WTC11 (cell line): Measurements from ENCODE around the gene LPP. TPM values are rescaled to one million over a fixed set of nuclear protein-coding genes. Genes with fewer than 3 reads are reported as not detected.

ENCODE experiments used
- ATAC-seq: fragments of 200-7000 bp; cut with Tn5 transposase; 2 replicates; pipeline ENCODE4 v1.10.0; 2021; ENCODE audit warnings: mild to moderate bottlenecking, moderate library complexity
- CTCF ChIA-PET: fragments of 300-600 bp; sonication (Branson Sonifier 250); formaldehyde crosslinking; loops from one replicate; lab custom pipeline; 2021; ENCODE audit warnings: antibody characterized with exemption; lab: Charles Lee
- POLR2A ChIA-PET: fragments of 350-600 bp; sonication (Branson Sonifier 250); formaldehyde crosslinking; loops from one replicate; lab custom pipeline; 2021; ENCODE audit warnings: antibody characterized with exemption; lab: Charles Lee
- DNase-seq: peaks from one replicate; pipeline ENCODE4 v3.0.0; 2021; ENCODE audit warnings: low spot score
- H3K27ac Mint-ChIP-seq: 2 replicates; pipeline ENCODE4 v1.8.0; 2021; ENCODE audit warnings: mixed read lengths
- H3K27me3 Mint-ChIP-seq: 2 replicates; pipeline ENCODE4 v1.8.0; 2021; ENCODE audit warnings: low read depth, mild to moderate bottlenecking, moderate library complexity, mixed read lengths
- H3K36me3 Mint-ChIP-seq: 2 replicates; pipeline ENCODE4 v1.8.0; 2021; ENCODE audit warnings: mixed read lengths
- H3K4me1 Mint-ChIP-seq: 2 replicates; pipeline ENCODE4 v1.8.0; 2022; ENCODE audit warnings: mixed read lengths
- H3K4me3 Mint-ChIP-seq: 2 replicates; pipeline ENCODE4 v1.8.0; 2021; ENCODE audit warnings: mild to moderate bottlenecking, moderate library complexity, mixed read lengths
- H3K9me3 Mint-ChIP-seq: 2 replicates; pipeline ENCODE4 v1.8.0; 2021; ENCODE audit warnings: mixed read lengths
- GABPB1 ChIP-seq: sonication (generic); formaldehyde crosslinking; IDR thresholded peaks from 2 replicates; pipeline ENCODE4 v1.8.1; 2023; ENCODE audit warnings: mild to moderate bottlenecking, missing genetic modification reagents
- GTF2I ChIP-seq: fragments of 250-450 bp; sonication (Bioruptor Pico); conservative IDR thresholded peaks from 2 replicates; pipeline ENCODE4 v1.4.0; 2021; ENCODE audit warnings: mild to moderate bottlenecking
- JUN ChIP-seq: sonication (generic); formaldehyde crosslinking; IDR thresholded peaks from 2 replicates; pipeline ENCODE4 v1.8.0; 2023; ENCODE audit warnings: mild to moderate bottlenecking, missing genetic modification reagents
- MYBL2 ChIP-seq: sonication (generic); formaldehyde crosslinking; IDR thresholded peaks from 2 replicates; pipeline ENCODE4 v1.8.1; 2023; ENCODE audit warnings: mild to moderate bottlenecking, moderate library complexity, missing genetic modification reagents
- NFATC4 ChIP-seq: fragments of 250-450 bp; sonication (Bioruptor Pico); IDR thresholded peaks from 2 replicates; pipeline ENCODE4 v1.9.0; 2021; ENCODE audit warnings: mild to moderate bottlenecking
- OVOL2 ChIP-seq: fragments of 250-450 bp; sonication (Bioruptor Pico); IDR thresholded peaks from 2 replicates; pipeline ENCODE4 v1.9.0; 2021; ENCODE audit warnings: mild to moderate bottlenecking, borderline replicate concordance
- SMAD4 ChIP-seq: sonication (generic); formaldehyde crosslinking; IDR thresholded peaks from 2 replicates; pipeline ENCODE4 v1.8.0; 2022; ENCODE audit warnings: mild to moderate bottlenecking, missing genetic modification reagents
- SOX15 ChIP-seq: fragments of 250-450 bp; sonication (Bioruptor Pico); IDR thresholded peaks from 2 replicates; pipeline ENCODE4 v1.9.0; 2021; ENCODE audit warnings: mild to moderate bottlenecking
- TEAD1 ChIP-seq: sonication (generic); formaldehyde crosslinking; IDR thresholded peaks from 2 replicates; pipeline ENCODE4 v1.8.0; 2022; ENCODE audit warnings: mild to moderate bottlenecking, missing genetic modification reagents
- ZNF317 ChIP-seq: sonication (generic); formaldehyde crosslinking; IDR thresholded peaks from 2 replicates; pipeline ENCODE4 v1.8.1; 2023; ENCODE audit warnings: low read depth, mild to moderate bottlenecking, moderate library complexity, missing genetic modification reagents, borderline replicate concordance
- ZNF423 ChIP-seq: fragments of 250-450 bp; sonication (Bioruptor Pico); IDR thresholded peaks from 2 replicates; pipeline ENCODE4 v2.1.2; 2022; ENCODE audit warnings: mild to moderate bottlenecking, moderate library complexity
- total RNA-seq: library from RNA; stranded (reverse); gene quantifications from 3 replicates; pipeline ENCODE4 v1.2.3, GENCODE V29; 2021
- TF ChIP-seq, protein P1 (sequence below): sonication (generic); formaldehyde crosslinking; IDR thresholded peaks from 2 replicates; pipeline ENCODE4 v1.8.1; 2023; ENCODE audit warnings: mild to moderate bottlenecking, missing genetic modification reagents
- TF ChIP-seq, protein P2 (sequence below): fragments of 200-600 bp; IDR thresholded peaks from 2 replicates; pipeline ENCODE4 v1.8.0; 2022; ENCODE audit warnings: antibody characterized with exemption
- TF ChIP-seq, protein P3 (sequence below): sonication (generic); formaldehyde crosslinking; IDR thresholded peaks from 2 replicates; pipeline ENCODE4 v1.8.0; 2022; ENCODE audit warnings: mild to moderate bottlenecking, missing genetic modification reagents
- TF ChIP-seq, protein P4 (sequence below): sonication (generic); formaldehyde crosslinking; IDR thresholded peaks from 2 replicates; pipeline ENCODE4 v1.8.1; 2022; ENCODE audit warnings: missing genetic modification reagents, borderline replicate concordance
- TF ChIP-seq, protein P5 (sequence below): sonication (generic); formaldehyde crosslinking; IDR thresholded peaks from 2 replicates; pipeline ENCODE4 v1.8.0; 2023; ENCODE audit warnings: mild to moderate bottlenecking, missing genetic modification reagents
- TF ChIP-seq, protein P6 (sequence below): sonication (generic); formaldehyde crosslinking; IDR thresholded peaks from 2 replicates; pipeline ENCODE4 v1.8.1; 2023; ENCODE audit warnings: mild to moderate bottlenecking, missing genetic modification reagents, moderate library complexity
- TF ChIP-seq, protein P7 (sequence below): fragments of 250-450 bp; sonication (Bioruptor Pico); IDR thresholded peaks from 2 replicates; pipeline ENCODE4 v1.9.0; 2021; ENCODE audit warnings: mild to moderate bottlenecking
- TF ChIP-seq, protein P8 (sequence below): sonication (generic); formaldehyde crosslinking; IDR thresholded peaks from 2 replicates; pipeline ENCODE4 v1.8.1; 2023; ENCODE audit warnings: mild to moderate bottlenecking, missing genetic modification reagents

The LPP gene
- total RNA-seq, 1 experiment from 2014 or later, result 49.6 TPM

DNA sequence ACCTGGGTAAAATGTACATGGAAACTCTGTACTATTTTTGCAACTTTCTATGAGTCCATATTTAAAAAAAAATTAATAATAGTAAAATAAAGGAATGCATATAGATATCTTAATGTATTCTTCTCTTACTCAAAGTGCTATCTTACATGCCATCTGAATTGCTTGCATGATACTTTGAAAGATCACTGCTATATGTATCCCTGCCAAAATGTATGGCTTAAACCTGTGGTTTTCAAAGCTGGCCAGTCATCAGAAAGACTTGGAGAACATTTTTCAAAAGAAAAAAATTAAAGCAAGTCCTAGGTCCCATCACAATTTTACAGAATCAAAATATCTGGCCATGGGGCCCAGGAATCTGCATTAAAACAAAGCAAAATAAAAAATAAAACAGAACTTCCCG is 262.1 kb downstream of the LPP start (continued):
- TF ChIP-seq, protein P1, sequence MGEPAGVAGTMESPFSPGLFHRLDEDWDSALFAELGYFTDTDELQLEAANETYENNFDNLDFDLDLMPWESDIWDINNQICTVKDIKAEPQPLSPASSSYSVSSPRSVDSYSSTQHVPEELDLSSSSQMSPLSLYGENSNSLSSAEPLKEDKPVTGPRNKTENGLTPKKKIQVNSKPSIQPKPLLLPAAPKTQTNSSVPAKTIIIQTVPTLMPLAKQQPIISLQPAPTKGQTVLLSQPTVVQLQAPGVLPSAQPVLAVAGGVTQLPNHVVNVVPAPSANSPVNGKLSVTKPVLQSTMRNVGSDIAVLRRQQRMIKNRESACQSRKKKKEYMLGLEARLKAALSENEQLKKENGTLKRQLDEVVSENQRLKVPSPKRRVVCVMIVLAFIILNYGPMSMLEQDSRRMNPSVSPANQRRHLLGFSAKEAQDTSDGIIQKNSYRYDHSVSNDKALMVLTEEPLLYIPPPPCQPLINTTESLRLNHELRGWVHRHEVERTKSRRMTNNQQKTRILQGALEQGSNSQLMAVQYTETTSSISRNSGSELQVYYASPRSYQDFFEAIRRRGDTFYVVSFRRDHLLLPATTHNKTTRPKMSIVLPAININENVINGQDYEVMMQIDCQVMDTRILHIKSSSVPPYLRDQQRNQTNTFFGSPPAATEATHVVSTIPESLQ (CRISPR knock-in tag), result no peak
- TF ChIP-seq, protein P2, sequence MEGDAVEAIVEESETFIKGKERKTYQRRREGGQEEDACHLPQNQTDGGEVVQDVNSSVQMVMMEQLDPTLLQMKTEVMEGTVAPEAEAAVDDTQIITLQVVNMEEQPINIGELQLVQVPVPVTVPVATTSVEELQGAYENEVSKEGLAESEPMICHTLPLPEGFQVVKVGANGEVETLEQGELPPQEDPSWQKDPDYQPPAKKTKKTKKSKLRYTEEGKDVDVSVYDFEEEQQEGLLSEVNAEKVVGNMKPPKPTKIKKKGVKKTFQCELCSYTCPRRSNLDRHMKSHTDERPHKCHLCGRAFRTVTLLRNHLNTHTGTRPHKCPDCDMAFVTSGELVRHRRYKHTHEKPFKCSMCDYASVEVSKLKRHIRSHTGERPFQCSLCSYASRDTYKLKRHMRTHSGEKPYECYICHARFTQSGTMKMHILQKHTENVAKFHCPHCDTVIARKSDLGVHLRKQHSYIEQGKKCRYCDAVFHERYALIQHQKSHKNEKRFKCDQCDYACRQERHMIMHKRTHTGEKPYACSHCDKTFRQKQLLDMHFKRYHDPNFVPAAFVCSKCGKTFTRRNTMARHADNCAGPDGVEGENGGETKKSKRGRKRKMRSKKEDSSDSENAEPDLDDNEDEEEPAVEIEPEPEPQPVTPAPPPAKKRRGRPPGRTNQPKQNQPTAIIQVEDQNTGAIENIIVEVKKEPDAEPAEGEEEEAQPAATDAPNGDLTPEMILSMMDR, result no peak
- TF ChIP-seq TEAD1 (CRISPR knock-in tag), result no peak

DNA sequence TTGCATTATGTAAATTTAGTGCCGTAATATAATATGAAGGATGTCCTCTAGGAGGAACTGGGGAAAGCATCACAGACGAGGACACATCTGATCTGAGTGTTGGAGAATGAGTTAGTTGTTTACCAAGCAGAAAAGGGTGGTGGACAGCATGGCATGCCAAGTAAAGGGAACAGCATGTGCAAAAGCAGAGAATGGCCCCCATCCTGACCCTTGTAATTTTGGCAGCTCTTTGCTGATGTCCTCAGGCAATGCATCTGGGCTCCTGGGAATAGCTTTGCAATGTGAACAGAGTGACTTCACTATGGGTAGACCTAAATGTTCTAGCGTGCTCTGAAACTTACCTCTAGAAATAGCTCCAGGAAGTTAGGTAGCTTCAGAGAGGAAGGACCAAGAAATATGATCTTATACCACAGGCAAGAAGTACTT is 263.3 kb downstream of the LPP start:
- ATAC-seq (no peak), DNase-seq (no peak)
- no peaks in the 10 kb centered on the region for H3K9me3 Mint-ChIP-seq
- TF ChIP-seq, protein P3, sequence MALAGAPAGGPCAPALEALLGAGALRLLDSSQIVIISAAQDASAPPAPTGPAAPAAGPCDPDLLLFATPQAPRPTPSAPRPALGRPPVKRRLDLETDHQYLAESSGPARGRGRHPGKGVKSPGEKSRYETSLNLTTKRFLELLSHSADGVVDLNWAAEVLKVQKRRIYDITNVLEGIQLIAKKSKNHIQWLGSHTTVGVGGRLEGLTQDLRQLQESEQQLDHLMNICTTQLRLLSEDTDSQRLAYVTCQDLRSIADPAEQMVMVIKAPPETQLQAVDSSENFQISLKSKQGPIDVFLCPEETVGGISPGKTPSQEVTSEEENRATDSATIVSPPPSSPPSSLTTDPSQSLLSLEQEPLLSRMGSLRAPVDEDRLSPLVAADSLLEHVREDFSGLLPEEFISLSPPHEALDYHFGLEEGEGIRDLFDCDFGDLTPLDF (CRISPR knock-in tag), result no peak
- TF ChIP-seq, protein P2, result no peak
- TF ChIP-seq, protein P4, sequence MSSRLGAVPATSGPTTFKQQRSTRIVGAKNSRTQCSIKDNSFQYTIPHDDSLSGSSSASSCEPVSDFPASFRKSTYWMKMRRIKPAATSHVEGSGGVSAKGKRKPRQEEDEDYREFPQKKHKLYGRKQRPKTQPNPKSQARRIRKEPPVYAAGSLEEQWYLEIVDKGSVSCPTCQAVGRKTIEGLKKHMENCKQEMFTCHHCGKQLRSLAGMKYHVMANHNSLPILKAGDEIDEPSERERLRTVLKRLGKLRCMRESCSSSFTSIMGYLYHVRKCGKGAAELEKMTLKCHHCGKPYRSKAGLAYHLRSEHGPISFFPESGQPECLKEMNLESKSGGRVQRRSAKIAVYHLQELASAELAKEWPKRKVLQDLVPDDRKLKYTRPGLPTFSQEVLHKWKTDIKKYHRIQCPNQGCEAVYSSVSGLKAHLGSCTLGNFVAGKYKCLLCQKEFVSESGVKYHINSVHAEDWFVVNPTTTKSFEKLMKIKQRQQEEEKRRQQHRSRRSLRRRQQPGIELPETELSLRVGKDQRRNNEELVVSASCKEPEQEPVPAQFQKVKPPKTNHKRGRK, result no peak
- TF ChIP-seq, protein P5, sequence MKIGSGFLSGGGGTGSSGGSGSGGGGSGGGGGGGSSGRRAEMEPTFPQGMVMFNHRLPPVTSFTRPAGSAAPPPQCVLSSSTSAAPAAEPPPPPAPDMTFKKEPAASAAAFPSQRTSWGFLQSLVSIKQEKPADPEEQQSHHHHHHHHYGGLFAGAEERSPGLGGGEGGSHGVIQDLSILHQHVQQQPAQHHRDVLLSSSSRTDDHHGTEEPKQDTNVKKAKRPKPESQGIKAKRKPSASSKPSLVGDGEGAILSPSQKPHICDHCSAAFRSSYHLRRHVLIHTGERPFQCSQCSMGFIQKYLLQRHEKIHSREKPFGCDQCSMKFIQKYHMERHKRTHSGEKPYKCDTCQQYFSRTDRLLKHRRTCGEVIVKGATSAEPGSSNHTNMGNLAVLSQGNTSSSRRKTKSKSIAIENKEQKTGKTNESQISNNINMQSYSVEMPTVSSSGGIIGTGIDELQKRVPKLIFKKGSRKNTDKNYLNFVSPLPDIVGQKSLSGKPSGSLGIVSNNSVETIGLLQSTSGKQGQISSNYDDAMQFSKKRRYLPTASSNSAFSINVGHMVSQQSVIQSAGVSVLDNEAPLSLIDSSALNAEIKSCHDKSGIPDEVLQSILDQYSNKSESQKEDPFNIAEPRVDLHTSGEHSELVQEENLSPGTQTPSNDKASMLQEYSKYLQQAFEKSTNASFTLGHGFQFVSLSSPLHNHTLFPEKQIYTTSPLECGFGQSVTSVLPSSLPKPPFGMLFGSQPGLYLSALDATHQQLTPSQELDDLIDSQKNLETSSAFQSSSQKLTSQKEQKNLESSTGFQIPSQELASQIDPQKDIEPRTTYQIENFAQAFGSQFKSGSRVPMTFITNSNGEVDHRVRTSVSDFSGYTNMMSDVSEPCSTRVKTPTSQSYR (CRISPR knock-in tag), result no peak
- TF ChIP-seq, protein P6, sequence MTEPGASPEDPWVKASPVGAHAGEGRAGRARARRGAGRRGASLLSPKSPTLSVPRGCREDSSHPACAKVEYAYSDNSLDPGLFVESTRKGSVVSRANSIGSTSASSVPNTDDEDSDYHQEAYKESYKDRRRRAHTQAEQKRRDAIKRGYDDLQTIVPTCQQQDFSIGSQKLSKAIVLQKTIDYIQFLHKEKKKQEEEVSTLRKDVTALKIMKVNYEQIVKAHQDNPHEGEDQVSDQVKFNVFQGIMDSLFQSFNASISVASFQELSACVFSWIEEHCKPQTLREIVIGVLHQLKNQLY (CRISPR knock-in tag), result no peak
- TF ChIP-seq, protein P7, sequence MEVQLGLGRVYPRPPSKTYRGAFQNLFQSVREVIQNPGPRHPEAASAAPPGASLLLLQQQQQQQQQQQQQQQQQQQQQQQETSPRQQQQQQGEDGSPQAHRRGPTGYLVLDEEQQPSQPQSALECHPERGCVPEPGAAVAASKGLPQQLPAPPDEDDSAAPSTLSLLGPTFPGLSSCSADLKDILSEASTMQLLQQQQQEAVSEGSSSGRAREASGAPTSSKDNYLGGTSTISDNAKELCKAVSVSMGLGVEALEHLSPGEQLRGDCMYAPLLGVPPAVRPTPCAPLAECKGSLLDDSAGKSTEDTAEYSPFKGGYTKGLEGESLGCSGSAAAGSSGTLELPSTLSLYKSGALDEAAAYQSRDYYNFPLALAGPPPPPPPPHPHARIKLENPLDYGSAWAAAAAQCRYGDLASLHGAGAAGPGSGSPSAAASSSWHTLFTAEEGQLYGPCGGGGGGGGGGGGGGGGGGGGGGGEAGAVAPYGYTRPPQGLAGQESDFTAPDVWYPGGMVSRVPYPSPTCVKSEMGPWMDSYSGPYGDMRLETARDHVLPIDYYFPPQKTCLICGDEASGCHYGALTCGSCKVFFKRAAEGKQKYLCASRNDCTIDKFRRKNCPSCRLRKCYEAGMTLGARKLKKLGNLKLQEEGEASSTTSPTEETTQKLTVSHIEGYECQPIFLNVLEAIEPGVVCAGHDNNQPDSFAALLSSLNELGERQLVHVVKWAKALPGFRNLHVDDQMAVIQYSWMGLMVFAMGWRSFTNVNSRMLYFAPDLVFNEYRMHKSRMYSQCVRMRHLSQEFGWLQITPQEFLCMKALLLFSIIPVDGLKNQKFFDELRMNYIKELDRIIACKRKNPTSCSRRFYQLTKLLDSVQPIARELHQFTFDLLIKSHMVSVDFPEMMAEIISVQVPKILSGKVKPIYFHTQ, result no peak
- TF ChIP-seq OVOL2 (no peak), GTF2I (no peak), SMAD4 (no peak), MYBL2 (CRISPR knock-in tag) (no peak), NFATC4 (no peak), ZNF423 (CRISPR knock-in tag) (no peak), SOX15 (no peak), GABPB1 (CRISPR knock-in tag) (no peak), JUN (CRISPR knock-in tag) (no peak), ZNF317 (CRISPR knock-in tag) (no peak)
- TF ChIP-seq, protein P8, sequence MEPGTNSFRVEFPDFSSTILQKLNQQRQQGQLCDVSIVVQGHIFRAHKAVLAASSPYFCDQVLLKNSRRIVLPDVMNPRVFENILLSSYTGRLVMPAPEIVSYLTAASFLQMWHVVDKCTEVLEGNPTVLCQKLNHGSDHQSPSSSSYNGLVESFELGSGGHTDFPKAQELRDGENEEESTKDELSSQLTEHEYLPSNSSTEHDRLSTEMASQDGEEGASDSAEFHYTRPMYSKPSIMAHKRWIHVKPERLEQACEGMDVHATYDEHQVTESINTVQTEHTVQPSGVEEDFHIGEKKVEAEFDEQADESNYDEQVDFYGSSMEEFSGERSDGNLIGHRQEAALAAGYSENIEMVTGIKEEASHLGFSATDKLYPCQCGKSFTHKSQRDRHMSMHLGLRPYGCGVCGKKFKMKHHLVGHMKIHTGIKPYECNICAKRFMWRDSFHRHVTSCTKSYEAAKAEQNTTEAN (CRISPR knock-in tag), result no peak
- no peaks in the 10 kb centered on the region for H3K27me3 Mint-ChIP-seq
- CTCF ChIA-PET, result no interaction called here
- H3K4me1 Mint-ChIP-seq, result peaks cover 2% of the 10 kb centered on the region
- H3K4me3 Mint-ChIP-seq, result no peak overlapping the region
- POLR2A ChIA-PET, result no interaction called here
- no peaks in the 10 kb centered on the region for H3K36me3 Mint-ChIP-seq
- H3K27ac Mint-ChIP-seq, result no peak overlapping the region
